Coronary artery (tissue), 2 donors: Measurements from ENCODE around the gene TBC1D8.

Source experiments
- DNase-seq: peaks from one replicate; pipeline ENCODE4 v3.0.0-alpha.2; 2017; ENCODE audit warnings: low spot score
- H3K27ac ChIP-seq, 2 donors: fragments of 200-600 bp; sonication (generic); one replicate each; pipeline ENCODE4 v1.5.1; 2016 to 2019
- H3K4me3 ChIP-seq: fragments of 200-600 bp; sonication (generic); 2 replicates; pipeline ENCODE4 v1.5.1; 2016; ENCODE audit warnings: mild to moderate bottlenecking, moderate library complexity
- CTCF ChIP-seq: fragments of 200-600 bp; sonication (generic); IDR thresholded peaks from one replicate; pipeline ENCODE4 v1.5.1; 2019; ENCODE audit warnings: antibody characterized with exemption

The TBC1D8 gene

GRCh38 chr2:100957996-100958653 is 193.1 kb downstream of the TBC1D8 start:
- Histone ChIP-seq H3K4me3 (no peak overlapping the region), H3K27ac (peak overlapping the region in 1 of 2 donors; percentile 36)
- no peak for DNase-seq
- no peak for TF ChIP-seq CTCF
